ENCODE measurements around the gene PDXDC1.
"Not testable (repeated sequence)": the region's sequence is repeated elsewhere in the genome, so short reads cannot be mapped to it uniquely, and the experiment has no call there.

Gene PDXDC1

DNA sequence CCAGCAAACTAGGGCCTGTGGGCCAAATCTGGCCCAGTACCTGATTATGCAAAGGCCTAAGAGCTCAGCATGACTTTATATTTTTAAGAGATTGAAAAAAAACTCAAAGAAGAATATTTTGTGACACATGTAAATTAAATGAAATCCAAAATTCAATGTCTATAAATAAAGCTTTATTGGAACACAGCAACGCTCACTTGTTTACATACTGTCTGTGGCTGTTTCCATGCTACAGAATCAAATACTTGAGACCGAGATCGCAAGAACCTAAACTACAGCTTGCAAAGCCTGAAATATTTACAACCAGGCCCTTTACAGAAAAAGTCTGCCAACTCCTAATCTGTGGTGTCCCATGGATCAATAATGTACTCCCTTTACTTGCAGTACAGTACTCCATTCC lies 5.0 kb upstream of the PDXDC1 start:
- H3K27ac ChIP-seq (ENCODE audit: low read depth, low read length); H4K8ac ChIP-seq (ENCODE audit: low read depth, low read length); H3K79me2 ChIP-seq (ENCODE audit: control insufficient read depth, insufficient read depth, low read length, poor library complexity); H2BK12ac ChIP-seq (ENCODE audit: low read length); H2AFZ ChIP-seq (ENCODE audit: insufficient read depth, low read length, poor library complexity); H3K14ac ChIP-seq (ENCODE audit: low read length); H4K91ac ChIP-seq (ENCODE audit: low read depth, low read length); H3K9ac ChIP-seq (ENCODE audit: low read length); H2BK5ac ChIP-seq (ENCODE audit: low read depth, low read length, poor library complexity); H3K36me3 ChIP-seq (ENCODE audit: control insufficient read depth in 1 of 2, insufficient read depth in 2 of 2, low read length in 2 of 2); H3K27me3 ChIP-seq (ENCODE audit: insufficient read depth, low read length); H3K79me1 ChIP-seq (ENCODE audit: low read length); DNase-seq; H3K4me2 ChIP-seq (ENCODE audit: low read length); H2BK120ac ChIP-seq (ENCODE audit: insufficient read depth, low read length, poor library complexity); H2AK5ac ChIP-seq (ENCODE audit: low read length); H4K12ac ChIP-seq (ENCODE audit: low read depth, low read length); H3K9me3 ChIP-seq (ENCODE audit: insufficient read depth, low read depth, low read length); H3K18ac ChIP-seq (ENCODE audit: low read length); H3K4me3 ChIP-seq (ENCODE audit: low read depth, low read length); H3K4me1 ChIP-seq (ENCODE audit: control insufficient read depth in 1 of 2, insufficient read depth in 2 of 2, low read length in 2 of 2); H3K23ac ChIP-seq (ENCODE audit: low read length); H3K4ac ChIP-seq (ENCODE audit: low read depth, low read length): not testable (repeated sequence)
- no CpG with 5 or more reads among the region's 3 CpGs for WGBS (ENCODE audit: extremely low coverage, insufficient coverage, insufficient read length)

DNA sequence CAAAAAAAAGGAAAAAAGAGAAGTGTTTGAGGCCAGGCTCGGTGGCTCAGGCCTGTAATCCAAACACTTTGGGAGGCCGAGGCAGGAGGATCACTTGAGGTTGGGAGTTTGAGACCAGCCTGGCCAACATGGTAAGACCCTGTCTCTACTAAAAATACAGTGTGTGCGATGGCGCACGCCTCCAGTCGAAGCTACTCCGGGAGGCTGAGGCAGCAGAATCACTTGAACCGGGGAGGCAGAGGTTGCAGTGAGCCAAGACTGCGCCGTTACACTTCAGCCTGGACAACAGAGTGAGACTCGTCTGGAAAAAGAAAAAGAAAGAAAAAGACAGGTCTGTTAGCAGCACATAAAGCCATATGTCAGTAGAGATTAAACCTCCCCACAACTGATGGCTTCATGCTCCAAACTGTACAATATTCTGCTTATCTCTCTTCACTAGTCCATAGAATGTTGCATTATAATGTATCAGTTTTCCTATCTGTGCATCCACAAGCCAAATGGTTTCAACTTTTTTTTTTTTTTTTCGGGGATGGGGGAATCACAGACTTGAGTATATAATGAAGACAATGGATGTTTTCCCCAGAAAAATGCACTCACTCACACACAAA lies 3.1 kb upstream of the PDXDC1 start:
- not testable (repeated sequence) for H4K91ac ChIP-seq (ENCODE audit: low read depth, low read length); H2AFZ ChIP-seq (ENCODE audit: insufficient read depth, low read length, poor library complexity); H2AK5ac ChIP-seq (ENCODE audit: low read length); H3K36me3 ChIP-seq (ENCODE audit: control insufficient read depth in 1 of 2, insufficient read depth in 2 of 2, low read length in 2 of 2); H2BK120ac ChIP-seq (ENCODE audit: insufficient read depth, low read length, poor library complexity); H3K4me3 ChIP-seq (ENCODE audit: low read depth, low read length); H4K12ac ChIP-seq (ENCODE audit: low read depth, low read length); H3K27ac ChIP-seq (ENCODE audit: low read depth, low read length); H3K18ac ChIP-seq (ENCODE audit: low read length); H3K9ac ChIP-seq (ENCODE audit: low read length); H2BK12ac ChIP-seq (ENCODE audit: low read length); H3K4me1 ChIP-seq (ENCODE audit: control insufficient read depth in 1 of 2, insufficient read depth in 2 of 2, low read length in 2 of 2); H3K9me3 ChIP-seq (ENCODE audit: insufficient read depth, low read depth, low read length); H4K8ac ChIP-seq (ENCODE audit: low read depth, low read length); H3K4ac ChIP-seq (ENCODE audit: low read depth, low read length); DNase-seq; H3K14ac ChIP-seq (ENCODE audit: low read length); H3K4me2 ChIP-seq (ENCODE audit: low read length); H2BK5ac ChIP-seq (ENCODE audit: low read depth, low read length, poor library complexity); H3K27me3 ChIP-seq (ENCODE audit: insufficient read depth, low read length); H3K23ac ChIP-seq (ENCODE audit: low read length)
- no CpG with 5 or more reads among the region's 12 CpGs for WGBS (ENCODE audit: extremely low coverage, insufficient coverage, insufficient read length)
- H3K79me2 ChIP-seq (ENCODE audit: control insufficient read depth, insufficient read depth, low read length, poor library complexity): peaks cover 14% of the 10 kb centered on the region
- H3K79me1 ChIP-seq (ENCODE audit: low read length): peaks cover 13% of the 10 kb centered on the region

DNA sequence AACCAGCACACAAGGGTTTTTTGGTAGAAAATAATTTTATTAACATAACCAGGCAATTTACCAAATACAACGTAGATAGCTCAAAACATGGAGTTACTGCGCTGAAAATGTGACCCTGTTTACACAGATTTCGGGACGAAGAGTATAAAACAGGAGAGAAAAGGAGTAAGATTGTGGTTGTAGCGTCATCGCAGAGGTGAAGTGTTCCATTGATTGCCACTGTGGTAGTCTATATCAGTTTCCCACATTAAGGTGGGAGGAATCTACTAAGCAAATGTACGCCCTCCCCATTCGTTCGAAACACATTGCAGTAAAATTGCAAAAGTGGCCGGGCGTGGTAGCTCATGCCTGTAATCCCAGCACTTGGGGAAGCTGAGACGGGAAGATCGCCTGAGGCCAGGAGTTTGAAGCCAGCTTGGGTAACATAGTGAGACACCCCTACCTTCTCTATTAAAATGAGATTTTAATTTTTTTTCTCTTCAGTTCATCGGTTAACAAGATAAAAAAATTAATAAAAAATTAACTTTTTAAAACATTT lies 972 bp upstream of the PDXDC1 start:
- H3K4me2 ChIP-seq (ENCODE audit: low read length): peak overlapping the region; percentile 65
- H3K79me1 ChIP-seq (ENCODE audit: low read length): peaks cover 13% of the 10 kb centered on the region
- not testable (repeated sequence) for H3K14ac ChIP-seq (ENCODE audit: low read length); H2BK12ac ChIP-seq (ENCODE audit: low read length); H3K4me1 ChIP-seq (ENCODE audit: control insufficient read depth in 1 of 2, insufficient read depth in 2 of 2, low read length in 2 of 2); H2AFZ ChIP-seq (ENCODE audit: insufficient read depth, low read length, poor library complexity); H3K27ac ChIP-seq (ENCODE audit: low read depth, low read length); H3K4ac ChIP-seq (ENCODE audit: low read depth, low read length); H2BK120ac ChIP-seq (ENCODE audit: insufficient read depth, low read length, poor library complexity); H3K36me3 ChIP-seq (ENCODE audit: control insufficient read depth in 1 of 2, insufficient read depth in 2 of 2, low read length in 2 of 2); H3K9me3 ChIP-seq (ENCODE audit: insufficient read depth, low read depth, low read length); H3K27me3 ChIP-seq (ENCODE audit: insufficient read depth, low read length); H3K9ac ChIP-seq (ENCODE audit: low read length); H3K23ac ChIP-seq (ENCODE audit: low read length); H3K4me3 ChIP-seq (ENCODE audit: low read depth, low read length); H3K18ac ChIP-seq (ENCODE audit: low read length); H2BK5ac ChIP-seq (ENCODE audit: low read depth, low read length, poor library complexity); H4K8ac ChIP-seq (ENCODE audit: low read depth, low read length); H2AK5ac ChIP-seq (ENCODE audit: low read length); H4K12ac ChIP-seq (ENCODE audit: low read depth, low read length); H4K91ac ChIP-seq (ENCODE audit: low read depth, low read length)
- DNase-seq: peak in 1 of 2 donors; percentile 39
- no CpG with 5 or more reads among the region's 14 CpGs for WGBS (ENCODE audit: extremely low coverage, insufficient coverage, insufficient read length)
- H3K79me2 ChIP-seq (ENCODE audit: control insufficient read depth, insufficient read depth, low read length, poor library complexity): peaks cover 16% of the 10 kb centered on the region

DNA sequence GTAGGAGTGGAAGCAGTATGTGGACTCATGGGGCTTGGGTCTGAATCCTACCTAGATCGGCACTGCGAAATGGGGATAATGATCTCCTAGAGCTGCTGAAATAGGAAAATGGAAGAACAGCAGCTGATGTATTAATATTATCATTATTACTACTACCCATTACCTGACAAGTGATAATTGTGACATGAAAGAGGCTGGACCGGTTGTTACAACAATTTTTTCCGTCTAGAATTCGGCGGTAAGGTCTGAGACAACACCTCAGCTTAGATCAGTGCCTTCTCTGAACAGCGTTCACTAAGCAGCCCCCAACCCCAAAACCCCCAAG lies 533 bp upstream of the PDXDC1 start:
- DNase-seq: peak; percentile 59 to 76
- not testable (repeated sequence) for H2BK5ac ChIP-seq (ENCODE audit: low read depth, low read length, poor library complexity); H4K91ac ChIP-seq (ENCODE audit: low read depth, low read length); H3K4me1 ChIP-seq (ENCODE audit: control insufficient read depth in 1 of 2, insufficient read depth in 2 of 2, low read length in 2 of 2); H3K27me3 ChIP-seq (ENCODE audit: insufficient read depth, low read length); H3K4ac ChIP-seq (ENCODE audit: low read depth, low read length); H3K23ac ChIP-seq (ENCODE audit: low read length); H2AFZ ChIP-seq (ENCODE audit: insufficient read depth, low read length, poor library complexity); H2BK12ac ChIP-seq (ENCODE audit: low read length); H3K18ac ChIP-seq (ENCODE audit: low read length); H3K14ac ChIP-seq (ENCODE audit: low read length); H3K9me3 ChIP-seq (ENCODE audit: insufficient read depth, low read depth, low read length); H2BK120ac ChIP-seq (ENCODE audit: insufficient read depth, low read length, poor library complexity); H2AK5ac ChIP-seq (ENCODE audit: low read length); H4K12ac ChIP-seq (ENCODE audit: low read depth, low read length); H3K36me3 ChIP-seq (ENCODE audit: control insufficient read depth in 1 of 2, insufficient read depth in 2 of 2, low read length in 2 of 2)
- Histone ChIP-seq H3K9ac (ENCODE audit: low read length) (peak overlapping the region; percentile 82), H3K79me1 (ENCODE audit: low read length) (peaks cover 13% of the 10 kb centered on the region), H3K4me3 (ENCODE audit: low read depth, low read length) (peak overlapping the region; percentile 63), H3K79me2 (ENCODE audit: control insufficient read depth, insufficient read depth, low read length, poor library complexity) (peaks cover 17% of the 10 kb centered on the region), H3K4me2 (ENCODE audit: low read length) (peak overlapping the region; percentile 65), H4K8ac (ENCODE audit: low read depth, low read length) (peak overlapping the region; percentile 74), H3K27ac (ENCODE audit: low read depth, low read length) (peak overlapping the region; percentile 20)
- WGBS (ENCODE audit: extremely low coverage, insufficient coverage, insufficient read length): no CpG with 5 or more reads among the region's 7 CpGs
